Heart left ventricle (tissue), 16 donors: ENCODE data around the gene IL36B. TPM values are rescaled to one million over a fixed set of nuclear protein-coding genes. Genes with fewer than 3 reads are reported as not detected.
"Not testable (repeated sequence)": the region's sequence is repeated elsewhere in the genome, so short reads cannot be mapped to it uniquely, and the experiment has no call there.

Experiments used
- ATAC-seq, 4 donors: fragments of 200-7000 bp; cut with Tn5 transposase; one replicate each; pipeline ENCODE4 v1.9.1; 2020 to 2022; ENCODE audit warnings: moderate library complexity in 4 of 4, mild to moderate bottlenecking in 3 of 4, moderate number of reproducible peaks in 1 of 4
- DNase-seq, 5 donors: peaks; one replicate each; pipeline ENCODE4 v3.0.0-alpha.2; 2020
- H3K27ac ChIP-seq, 12 donors: fragments of 200-600 bp; sonication (generic) in 4 of 12; one replicate each; pipeline versions ENCODE4 v1.5.0 to v1.8.0; 2016 to 2022; ENCODE audit warnings: mild to moderate bottlenecking in 2 of 12
- H3K27me3 ChIP-seq, 9 donors: fragments of 200-600 bp; sonication (generic) in 2 of 9; one replicate each; pipeline versions ENCODE4 v1.5.1 to v1.8.0; 2016 to 2022; ENCODE audit warnings: mild to moderate bottlenecking in 3 of 9
- H3K36me3 ChIP-seq, 9 donors: fragments of 200-600 bp; sonication (generic) in 2 of 9; one replicate each; pipeline versions ENCODE4 v1.5.0 to v1.8.0; 2018 to 2022; ENCODE audit warnings: mild to moderate bottlenecking in 2 of 9
- H3K4me1 ChIP-seq, 12 donors: fragments of 200-600 bp; sonication (generic) in 4 of 12; one replicate each; pipeline versions ENCODE4 v1.5.0 to v1.8.0; 2016 to 2022; ENCODE audit warnings: mild to moderate bottlenecking in 3 of 12
- H3K4me3 ChIP-seq, 12 donors: fragments of 200-600 bp; sonication (generic) in 4 of 12; one replicate each; pipeline versions ENCODE4 v1.5.0 to v1.8.0; 2017 to 2022; ENCODE audit warnings: mild to moderate bottlenecking in 9 of 12, moderate library complexity in 4 of 12
- H3K9me3 ChIP-seq, 12 donors: fragments of 200-600 bp; sonication (generic) in 4 of 12; one replicate each; pipeline versions ENCODE4 v1.5.0 to v1.8.0; 2016 to 2022; ENCODE audit warnings: mild to moderate bottlenecking in 1 of 12
- POLR2A ChIP-seq, 2 donors: fragments of 450-650 bp; IDR thresholded peaks; one replicate each; pipeline ENCODE4 v1.6.1; 2017; ENCODE audit warnings: antibody characterized with exemption in 2 of 2, mild to moderate bottlenecking in 2 of 2, moderate library complexity in 2 of 2
- WGBS, 4 donors: extraction: QIAGEN DNeasy Blood & Tissue Kit in 2 of 4; methylation state at CpG; one replicate each; pipeline versions ENCODE4 v1.1.5 to v1.1.7; 2013 to 2018; 5-methylcytosine and 5-hydroxymethylcytosine counted together
- intact Hi-C, 10 donors: fragments of 100-400 bp; cut with DNase I; formaldehyde crosslinking; loops; one replicate each; pipeline versions ENCODE4 v1.11.1 to v1.14.2; 2022
- long read RNA-seq, 3 donors: library from polyadenylated mRNA; unstranded; transcript quantifications; one replicate each; pipeline ENCODE4 v2.0.0, GENCODE V29; 2020 to 2021
- polyA plus RNA-seq, 2 donors: library from polyadenylated mRNA; stranded (reverse); fragments of 200-250 nt; gene quantifications; one replicate each; pipeline ENCODE4 v1.2.3, GENCODE V29; 2013
- total RNA-seq, 9 donors: library from RNA; depleted of rRNA in 2 of 9; stranded (reverse); fragments of >200 nt in 2 of 9; fragmentation: NEBNext Ultra II Directional in 3 of 9; extraction: Animal tissue kit (Norgen Biotek cat#: 25700) in 3 of 9; gene quantifications; one replicate each; pipeline versions ENCODE4 v1.1.0 to v1.2.4, GENCODE V29; 2016 to 2023
- TF ChIP-seq, protein P1 (sequence below), 12 donors: fragments of 200-600 bp; sonication (generic) in 4 of 12; IDR thresholded peaks; one replicate each; pipeline versions ENCODE4 v1.5.0 to v1.8.0; 2018 to 2022; ENCODE audit warnings: antibody characterized with exemption in 12 of 12, mild to moderate bottlenecking in 5 of 12
- donor health status: ischemic (EF 13 %, LVEDD 7.1; RV severe dilation, severe dysfunction).
- donor health status: healthy with polysubstance abuse.
- donor health status: DM: no; HTN: yes; CAD: no.
- donor health status: DM: no; HTN: no; CAD: no.
- donor health status: ischemic (EF 25% LVEDD 6.9; RV normal size, moderate dysfunction).
- donor health status: ischemic (EF 25% LVEDD 5.7; RV mildly dilated, moderate dysfunction).
- donor health status: healthy.
- donor health status: DM: yes; HTN: yes; CAD: no.
- donor health status: ischemic (EF 35%, LVEDD 5.7; RV mildly dilated, moderate dysfunction).
- donor health status: nonischemic (EF 11% LVEDD 7.7; RV severe dilation, severe dysfunction).
- donor health status: DM: yes; HTN: yes; CAD: no.
- donor health status: PGD.
- donor health status: ischemic (EF 29% LVEDD 5.4; RV normal size, mild dysfunction).
- donor health status: nonischemic (EF 23%, LVEDD 6.1; RV moderate dilation, normal function).

IL36B gene
- not detected for total RNA-seq
- not detected for polyA plus RNA-seq
- long read RNA-seq, donor 1, result 0 reads
- long read RNA-seq, donor 2, result 0 reads
- long read RNA-seq, donor 3, result 0 reads

DNA sequence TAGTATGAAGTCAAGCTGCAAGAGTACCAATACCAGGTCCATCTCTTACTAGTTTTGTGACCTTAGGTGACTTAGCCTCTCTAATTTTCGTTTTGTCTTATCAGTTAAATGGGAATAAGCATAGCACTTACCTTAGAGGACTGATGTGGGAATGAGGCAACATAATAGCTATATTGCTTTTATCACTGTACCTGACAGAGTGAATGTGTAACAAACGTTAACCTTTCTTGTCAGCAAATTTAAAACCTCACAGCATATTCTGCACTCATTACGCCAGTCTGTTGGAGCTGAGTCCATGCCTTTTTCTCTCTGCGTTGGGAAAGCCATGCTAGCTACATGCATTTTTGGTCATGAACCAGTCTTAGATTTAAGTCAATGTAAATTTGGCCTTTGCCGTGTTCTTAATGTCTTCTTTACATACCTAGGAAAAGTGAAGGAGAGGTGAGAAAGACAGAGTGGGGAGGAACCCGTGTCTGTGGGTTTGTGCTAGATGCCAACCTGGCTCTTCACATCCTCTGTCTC is at the start of gene IL36B:
Gene IL36B, minus strand, starts transcription at position 472 of the 522 bp plus-strand sequence.
- WGBS, 4 donors, result 61 to 68% (median 67%) methylated on average over 6 of the region's 6 CpGs
- no peak for TF ChIP-seq POLR2A (IDR thresholded peaks at IDR 0.05)
- TF ChIP-seq, protein P1, sequence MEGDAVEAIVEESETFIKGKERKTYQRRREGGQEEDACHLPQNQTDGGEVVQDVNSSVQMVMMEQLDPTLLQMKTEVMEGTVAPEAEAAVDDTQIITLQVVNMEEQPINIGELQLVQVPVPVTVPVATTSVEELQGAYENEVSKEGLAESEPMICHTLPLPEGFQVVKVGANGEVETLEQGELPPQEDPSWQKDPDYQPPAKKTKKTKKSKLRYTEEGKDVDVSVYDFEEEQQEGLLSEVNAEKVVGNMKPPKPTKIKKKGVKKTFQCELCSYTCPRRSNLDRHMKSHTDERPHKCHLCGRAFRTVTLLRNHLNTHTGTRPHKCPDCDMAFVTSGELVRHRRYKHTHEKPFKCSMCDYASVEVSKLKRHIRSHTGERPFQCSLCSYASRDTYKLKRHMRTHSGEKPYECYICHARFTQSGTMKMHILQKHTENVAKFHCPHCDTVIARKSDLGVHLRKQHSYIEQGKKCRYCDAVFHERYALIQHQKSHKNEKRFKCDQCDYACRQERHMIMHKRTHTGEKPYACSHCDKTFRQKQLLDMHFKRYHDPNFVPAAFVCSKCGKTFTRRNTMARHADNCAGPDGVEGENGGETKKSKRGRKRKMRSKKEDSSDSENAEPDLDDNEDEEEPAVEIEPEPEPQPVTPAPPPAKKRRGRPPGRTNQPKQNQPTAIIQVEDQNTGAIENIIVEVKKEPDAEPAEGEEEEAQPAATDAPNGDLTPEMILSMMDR (IDR thresholded peaks at IDR 0.05), result no peak
- ATAC-seq, result no peak

DNA sequence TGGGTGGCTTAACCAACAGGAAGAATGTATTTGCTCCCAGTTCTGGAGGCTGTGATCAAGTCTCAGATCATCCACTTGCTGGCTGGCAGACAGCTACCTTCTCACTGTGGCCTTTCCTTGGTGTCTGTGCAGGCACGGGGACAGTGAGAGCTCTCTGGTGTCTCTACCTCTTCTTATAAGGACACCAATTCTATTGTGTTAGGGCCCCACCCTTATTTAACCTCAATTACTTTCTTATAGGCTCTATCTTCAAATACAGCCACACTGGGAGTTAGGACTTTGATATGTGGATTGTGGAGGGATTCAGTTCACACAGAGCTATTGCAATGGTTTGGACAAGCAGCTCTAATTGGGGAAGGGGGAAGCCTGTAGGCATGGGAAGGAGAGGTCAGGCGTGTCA is 49.5 kb upstream of the IL36B start:
- DNase-seq (no peak), ATAC-seq (no peak)
- H3K27me3 ChIP-seq, result peaks cover 0 to 4% (median 0%) of the 10 kb centered on the region in 9 donors
- no peak overlapping the region for H3K27ac ChIP-seq
- 88 to 99% (median 96%) methylated on average over 2 of the region's 2 CpGs for WGBS, 4 donors
- no peaks in the 10 kb centered on the region for H3K36me3 ChIP-seq
- H3K9me3 ChIP-seq, result peaks cover 0 to 4% (median 0%) of the 10 kb centered on the region in 12 donors
- peaks cover 0 to 12% (median 0%) of the 10 kb centered on the region in 12 donors for H3K4me1 ChIP-seq
- TF ChIP-seq, protein P1 (IDR thresholded peaks at IDR 0.05), result no peak
- no peak for TF ChIP-seq POLR2A (IDR thresholded peaks at IDR 0.05)
- H3K4me3 ChIP-seq, result no peak overlapping the region
- intact Hi-C loops, result no loop called here

More for the DNA sequence above, at the start of gene IL36B:
- Histone ChIP-seq H3K9me3 (peaks cover 0 to 22% (median 0%) of the 10 kb centered on the region in 12 donors), H3K4me3 (no peak within 1 kb of the TSS), H3K4me1 (no peaks in the 10 kb centered on the region), H3K27ac (no peak within 1 kb of the TSS), H3K36me3 (no peaks in the 10 kb centered on the region), H3K27me3 (peaks cover 0 to 6% (median 0%) of the 10 kb centered on the region in 9 donors)
- DNase-seq, result no peak
- intact Hi-C loops, result no loop called here

DNA sequence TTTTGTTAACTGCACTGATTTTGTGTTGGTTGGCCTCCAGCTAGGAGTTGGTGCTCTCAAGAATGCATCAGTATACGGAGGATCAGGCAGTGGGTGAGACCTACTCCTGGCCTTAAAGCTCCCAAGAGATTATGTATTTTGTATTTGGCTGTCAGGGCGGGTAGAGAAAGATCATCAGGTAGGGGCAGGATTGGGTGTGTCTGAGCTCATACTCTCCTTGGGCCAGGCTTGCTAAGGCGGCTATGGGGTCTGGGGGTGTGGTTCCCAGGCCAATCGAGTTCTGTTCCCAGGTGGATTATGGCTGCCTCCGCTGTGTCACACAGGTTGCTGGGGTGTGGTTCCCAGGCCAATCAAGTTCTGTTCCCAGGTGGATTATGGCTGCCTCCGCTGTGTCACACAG is 45.9 kb upstream of the IL36B start:
- no peak for DNase-seq
- intact Hi-C loops, result no loop called here
- H3K4me3 ChIP-seq, result no peak overlapping the region
- TF ChIP-seq, protein P1 (IDR thresholded peaks at IDR 0.05), result no peak
- TF ChIP-seq POLR2A (IDR thresholded peaks at IDR 0.05), result no peak
- ATAC-seq, result no peak
- H3K27ac ChIP-seq, result no peak overlapping the region
- peaks cover 0 to 4% (median 0%) of the 10 kb centered on the region in 9 donors for H3K27me3 ChIP-seq
- no peaks in the 10 kb centered on the region for H3K36me3 ChIP-seq
- H3K4me1 ChIP-seq, result peaks cover 0 to 13% (median 0%) of the 10 kb centered on the region in 12 donors
- 84 to 94% (median 93%) methylated on average over 5 to 6 of the region's 6 CpGs for WGBS, 4 donors
- H3K9me3 ChIP-seq, result peaks cover 0 to 19% (median 0%) of the 10 kb centered on the region in 12 donors

DNA sequence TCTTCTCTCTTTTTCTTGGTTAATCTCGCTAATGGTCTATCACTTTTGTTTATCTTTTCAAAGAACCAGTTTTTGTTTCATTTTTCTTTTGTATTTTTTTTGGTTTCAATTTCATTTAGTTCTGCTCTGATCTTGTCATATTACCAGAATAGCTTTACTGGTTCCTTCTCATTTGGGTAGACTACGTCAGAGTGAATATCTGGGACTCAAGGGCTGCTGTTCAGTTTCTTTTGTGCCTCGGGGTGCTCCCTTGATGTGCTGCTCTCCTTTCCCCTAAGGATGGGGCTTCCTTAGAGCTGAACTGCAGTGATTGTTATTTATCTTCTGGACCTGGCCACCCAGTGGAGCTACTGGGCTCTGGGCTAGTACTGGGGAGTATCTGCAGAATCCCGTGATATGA is 45.4 kb upstream of the IL36B start:
- H3K4me3 ChIP-seq, result peak overlapping the region in 1 of 12 donors; percentile 12
- H3K36me3 ChIP-seq, result no peaks in the 10 kb centered on the region
- 86 to 94% (median 90%) methylated on average over 4 of the region's 4 CpGs for WGBS, 4 donors
- TF ChIP-seq, protein P1 (IDR thresholded peaks at IDR 0.05), result no peak
- no peak for TF ChIP-seq POLR2A (IDR thresholded peaks at IDR 0.05)
- H3K27me3 ChIP-seq, result peaks cover 0 to 4% (median 0%) of the 10 kb centered on the region in 9 donors
- H3K27ac ChIP-seq, result no peak overlapping the region
- peaks cover 0 to 13% (median 0%) of the 10 kb centered on the region in 12 donors for H3K4me1 ChIP-seq
- H3K9me3 ChIP-seq, result peaks cover 0 to 19% (median 0%) of the 10 kb centered on the region in 12 donors
- intact Hi-C loops, result no loop called here
- DNase-seq (no peak), ATAC-seq (no peak)

DNA sequence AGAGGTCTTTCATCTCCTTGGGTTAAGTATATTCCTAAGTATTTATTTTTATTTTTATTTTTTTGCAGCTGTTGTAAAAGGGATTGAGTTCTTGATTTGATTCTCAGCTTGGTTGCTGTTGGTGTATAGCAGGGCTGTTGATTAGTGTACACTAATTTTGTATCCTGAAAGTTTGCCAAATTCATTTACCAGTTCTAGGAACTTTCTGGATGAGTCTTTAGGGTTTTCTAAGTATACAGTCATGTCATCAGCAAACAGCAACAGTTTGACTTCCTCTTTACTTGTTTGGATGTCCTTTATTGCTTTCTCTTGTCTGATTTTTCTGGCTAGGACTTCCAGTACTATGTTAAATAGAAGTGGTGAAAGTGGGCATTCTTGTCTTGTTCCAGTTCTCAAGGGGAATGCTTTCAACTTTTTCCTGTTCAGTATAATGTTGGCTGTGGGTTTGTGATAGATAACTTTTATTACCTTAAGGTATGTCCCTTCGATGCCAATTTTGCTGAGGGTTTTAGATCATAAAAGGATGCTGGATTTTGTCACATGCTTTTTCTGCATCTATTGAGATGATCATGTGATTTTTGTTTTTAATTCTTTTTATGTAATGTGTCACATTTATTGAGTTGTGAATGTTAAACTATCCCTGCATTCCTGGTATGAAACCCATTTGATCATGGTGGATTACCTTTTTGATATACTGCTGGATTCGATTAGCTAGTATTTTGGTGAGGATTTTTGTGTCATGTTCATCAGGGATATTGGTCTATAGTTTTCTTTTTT is 44.4 kb upstream of the IL36B start:
- intact Hi-C loops, H3K36me3 ChIP-seq, DNase-seq, H3K27me3 ChIP-seq, H3K4me3 ChIP-seq, ATAC-seq: not testable (repeated sequence)
- peak overlapping the region in 1 of 12 donors; percentile 38 for H3K27ac ChIP-seq
- peaks cover 0 to 13% (median 0%) of the 10 kb centered on the region in 12 donors for H3K4me1 ChIP-seq
- peaks cover 0 to 16% (median 0%) of the 10 kb centered on the region in 12 donors for H3K9me3 ChIP-seq
- 82 to 90% (median 88%) methylated on average over 2 of the region's 2 CpGs for WGBS, 4 donors

DNA sequence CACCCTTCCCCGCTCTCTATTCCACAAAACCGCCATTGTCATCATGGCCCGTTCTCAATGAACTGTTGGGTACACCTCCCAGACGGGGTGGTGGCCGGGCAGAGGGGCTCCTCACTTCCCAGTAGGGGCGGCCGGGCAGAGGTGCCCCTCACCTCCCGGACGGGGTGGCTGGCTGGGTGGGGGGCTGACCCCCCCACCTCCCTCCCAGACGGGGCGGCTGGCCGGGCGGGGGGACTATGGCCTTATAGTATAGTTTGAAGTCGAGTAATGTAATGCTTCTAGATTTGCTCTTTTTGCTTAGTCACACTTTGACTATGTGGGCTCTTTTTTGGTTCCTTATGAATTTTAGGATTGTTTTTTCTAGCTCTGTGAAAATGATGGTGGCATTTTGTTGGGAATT is 43.6 kb upstream of the IL36B start:
- H3K27me3 ChIP-seq, ATAC-seq, DNase-seq, H3K27ac ChIP-seq, H3K4me3 ChIP-seq, intact Hi-C loops, H3K36me3 ChIP-seq: not testable (repeated sequence)
- Histone ChIP-seq H3K4me1 (peaks cover 0 to 13% (median 0%) of the 10 kb centered on the region in 12 donors), H3K9me3 (peaks cover 0 to 15% (median 0%) of the 10 kb centered on the region in 12 donors)
- 91 to 96% (median 93%) methylated on average over 10 to 14 of the region's 14 CpGs for WGBS, 4 donors
